Neuronal stem cell (in vitro differentiated cells): ENCODE measurements around the gene PEX16.
A peak's percentile ranks its signal among the peaks of the same experiment; 100 is the strongest.
"Not testable (repeated sequence)": the region's sequence is repeated elsewhere in the genome, so short reads cannot be mapped to it uniquely, and the experiment has no call there.

Experiments used
- DNase-seq: peaks from one replicate; pipeline ENCODE4 v3.0.0-alpha.2; 2013; ENCODE audit warnings: low spot score
- H2AFZ ChIP-seq: one replicate; pipeline ENCODE4 v1.6.1; 2013; ENCODE audit warnings: mild to moderate bottlenecking, low read length, inconsistent platforms
- H2AK5ac ChIP-seq: 2 replicates; pipeline ENCODE4 v1.6.1; 2013; ENCODE audit warnings: low read depth, mild to moderate bottlenecking, inconsistent platforms, low read length, moderate library complexity, mixed read lengths
- H2BK120ac ChIP-seq: 2 replicates; pipeline ENCODE4 v1.6.1; 2013; ENCODE audit warnings: low read depth, mild to moderate bottlenecking, inconsistent platforms, low read length, moderate library complexity, mixed read lengths
- H2BK12ac ChIP-seq: one replicate; pipeline ENCODE4 v1.6.1; 2013; ENCODE audit warnings: low read length, inconsistent platforms
- H2BK15ac ChIP-seq: 2 replicates; pipeline ENCODE4 v1.6.1; 2013; ENCODE audit warnings: mild to moderate bottlenecking, low read length, inconsistent platforms, mixed read lengths
- H2BK5ac ChIP-seq: one replicate; pipeline ENCODE4 v1.6.1; 2013; ENCODE audit warnings: inconsistent platforms, mild to moderate bottlenecking, low read length, moderate library complexity
- H3K14ac ChIP-seq: one replicate; pipeline ENCODE4 v1.6.1; 2013; ENCODE audit warnings: low read length, inconsistent platforms
- H3K18ac ChIP-seq: 2 replicates; pipeline ENCODE4 v1.6.1; 2013; ENCODE audit warnings: low read length, inconsistent platforms
- H3K23ac ChIP-seq: 2 replicates; pipeline ENCODE4 v1.6.1; 2013; ENCODE audit warnings: low read depth, mild to moderate bottlenecking, mixed read lengths, low read length, inconsistent platforms; ENCODE audit not compliant: poor library complexity
- H3K27ac ChIP-seq: replicated peaks from 3 replicates; pipeline ENCODE4 v1.5.1; 2013; ENCODE audit warnings: low read length, inconsistent platforms
- H3K27me3 ChIP-seq, 3 experiments: 2 replicates each; pipeline ENCODE4 v1.6.1; 2013; ENCODE audit warnings: low read length in 3 of 3, mild to moderate bottlenecking in 2 of 3, inconsistent platforms in 1 of 3, low read depth in 1 of 3, mixed read lengths in 1 of 3, moderate library complexity in 1 of 3; ENCODE audit not compliant: control insufficient read depth in 3 of 3, insufficient read depth in 3 of 3
- H3K36me3 ChIP-seq, 2 donors: replicated peaks in 1 of 2; 2 replicates each; pipeline ENCODE4 v1.6.1; 2013; ENCODE audit warnings: low read length in 2 of 2; ENCODE audit not compliant: control insufficient read depth in 2 of 2, insufficient read depth in 2 of 2
- H3K4ac ChIP-seq: 2 replicates; pipeline ENCODE4 v1.6.1; 2013; ENCODE audit warnings: inconsistent platforms, mild to moderate bottlenecking, low read length, moderate library complexity
- H3K4me1 ChIP-seq, 2 donors: 1 replicate in 1 of 2; 2 replicates in 1 of 2; pipeline ENCODE4 v1.6.1; 2013; ENCODE audit warnings: low read length in 2 of 2, low read depth in 1 of 2; ENCODE audit not compliant: control insufficient read depth in 2 of 2, insufficient read depth in 1 of 2
- H3K4me2 ChIP-seq: one replicate; pipeline ENCODE4 v1.6.1; 2013; ENCODE audit warnings: mild to moderate bottlenecking, low read length, inconsistent platforms; ENCODE audit not compliant: insufficient read depth, poor library complexity, severe bottlenecking
- H3K4me3 ChIP-seq, 2 donors: 2 replicates each; pipeline ENCODE4 v1.5.1; 2013; ENCODE audit warnings: low read length in 2 of 2, mild to moderate bottlenecking in 2 of 2, inconsistent platforms in 1 of 2, moderate library complexity in 1 of 2
- H3K79me1 ChIP-seq: one replicate; pipeline ENCODE4 v1.6.1; 2013; ENCODE audit warnings: low read depth, mild to moderate bottlenecking, inconsistent platforms, low read length, moderate library complexity
- H3K9ac ChIP-seq: one replicate; pipeline ENCODE4 v1.6.1; 2013; ENCODE audit warnings: mild to moderate bottlenecking, low read depth, low read length, inconsistent platforms; ENCODE audit not compliant: poor library complexity
- H3K9me3 ChIP-seq, 2 donors: replicated peaks in 1 of 2; 2 replicates each; pipeline versions ENCODE3 to v1.6.1; 2013; ENCODE audit warnings: low read length in 2 of 2, mild to moderate bottlenecking in 2 of 2, inconsistent platforms in 1 of 2, low read depth in 1 of 2, mixed read lengths in 1 of 2, moderate library complexity in 1 of 2; ENCODE audit not compliant: control insufficient read depth in 2 of 2, insufficient read depth in 1 of 2
- H4K8ac ChIP-seq: one replicate; pipeline ENCODE4 v1.6.1; 2013; ENCODE audit warnings: low read depth, mild to moderate bottlenecking, inconsistent platforms, low read length, moderate library complexity
- H4K91ac ChIP-seq: one replicate; pipeline ENCODE4 v1.6.1; 2013; ENCODE audit warnings: low read length, low read depth, mild to moderate bottlenecking, inconsistent platforms; ENCODE audit not compliant: poor library complexity
- WGBS, 2 donors: extraction: QIAGEN DNeasy Blood & Tissue Kit; methylation state at CpG; one replicate each; pipeline ENCODE4 v1.1.7; 2013; ENCODE audit warnings: missing lambda C conversion rate in 2 of 2, mixed read lengths in 1 of 2; ENCODE audit not compliant: insufficient read length in 2 of 2, insufficient replicate concordance in 1 of 2; ENCODE audit errors: extremely low coverage in 2 of 2; 5-methylcytosine and 5-hydroxymethylcytosine counted together

PEX16 gene

GRCh38 chr11:45906965-45907611 is 10.6 kb downstream of the PEX16 start, which contains the start of gene FREY1:
FREY1 (minus strand) TSS chr11:45907271; CDS start chr11:45907245, 26 bp downstream.
- Histone ChIP-seq H3K79me1 (no peaks in the 10 kb centered on the region), H2AK5ac (peak within 1 kb of the TSS; percentile 56), H3K9me3 (no peaks in the 10 kb centered on the region), H3K27me3 (no peaks in the 10 kb centered on the region), H3K18ac (no peak within 1 kb of the TSS), H3K4me3 (no peak within 1 kb of the TSS), H3K23ac (peak within 1 kb of the TSS; percentile 43), H3K4me2 (no peak within 1 kb of the TSS), H2BK5ac (no peak within 1 kb of the TSS), H3K9ac (peak within 1 kb of the TSS; percentile 25), H3K4me1 (peaks cover 0 to 3% of the 10 kb centered on the region in 2 donors), H2BK15ac (no peak within 1 kb of the TSS), H4K8ac (no peak within 1 kb of the TSS), H4K91ac (no peak within 1 kb of the TSS), H3K27ac (no peak within 1 kb of the TSS), H3K14ac (peak within 1 kb of the TSS; percentile 47), H2BK12ac (no peak within 1 kb of the TSS), H3K36me3 (peaks cover 15 to 52% of the 10 kb centered on the region in 2 donors), H3K4ac (no peak within 1 kb of the TSS), H2AFZ (no peak within 1 kb of the TSS), H2BK120ac (no peak within 1 kb of the TSS)
- no peak for DNase-seq
- WGBS, 2 donors = no CpG with 5 or more reads among the region's 18 CpGs

GRCh38 chr11:45906096-45906682 is 11.5 kb downstream of the PEX16 start:
- Histone ChIP-seq H3K4me2 (no peak overlapping the region), H4K8ac (no peak overlapping the region), H3K4me3 (no peak overlapping the region), H3K14ac (peak overlapping the region; percentile 47), H3K9me3 (no peaks in the 10 kb centered on the region), H3K23ac (peak overlapping the region; percentile 43), H2AK5ac (peak overlapping the region; percentile 56), H3K4ac (no peak overlapping the region), H2BK15ac (no peak overlapping the region), H3K27ac (no peak overlapping the region), H4K91ac (no peak overlapping the region), H3K9ac (no peak overlapping the region), H2BK5ac (no peak overlapping the region), H3K18ac (no peak overlapping the region), H3K27me3 (peaks cover 0 to under 1% (median 0%) of the 10 kb centered on the region in 3 experiments), H3K4me1 (peaks cover 5 to 6% of the 10 kb centered on the region in 2 donors), H2AFZ (no peak overlapping the region), H2BK12ac (no peak overlapping the region), H2BK120ac (no peak overlapping the region), H3K36me3 (peaks cover 15 to 48% of the 10 kb centered on the region in 2 donors), H3K79me1 (no peaks in the 10 kb centered on the region)
- no peak for DNase-seq
- WGBS, 2 donors = no CpG with 5 or more reads among the region's 19 CpGs

GRCh38 chr11:45905576-45905975 is 12.1 kb downstream of the PEX16 start:
- not testable (repeated sequence) for H3K27ac ChIP-seq, H3K23ac ChIP-seq, H2AFZ ChIP-seq, H3K4me2 ChIP-seq, H3K4me3 ChIP-seq, H3K18ac ChIP-seq, H2BK5ac ChIP-seq, H3K9ac ChIP-seq, H2BK12ac ChIP-seq, H3K9me3 ChIP-seq, H4K91ac ChIP-seq, H2AK5ac ChIP-seq, H4K8ac ChIP-seq, H3K79me1 ChIP-seq, H2BK120ac ChIP-seq, H3K4ac ChIP-seq, H3K14ac ChIP-seq, DNase-seq, H3K27me3 ChIP-seq, H2BK15ac ChIP-seq
- Histone ChIP-seq H3K4me1 (peaks cover 10 to 11% of the 10 kb centered on the region in 2 donors), H3K36me3 (peaks cover 15 to 42% of the 10 kb centered on the region in 2 donors)
- WGBS, 2 donors = no CpG with 5 or more reads among the region's 6 CpGs

GRCh38 chr11:45905095-45905494 is 12.6 kb downstream of the PEX16 start:
- Histone ChIP-seq H2AK5ac (no peak overlapping the region), H3K4me1 (peaks cover 11 to 13% of the 10 kb centered on the region in 2 donors), H4K8ac (no peak overlapping the region), H3K36me3 (peaks cover 15 to 39% of the 10 kb centered on the region in 2 donors), H3K23ac (no peak overlapping the region), H3K14ac (no peak overlapping the region), H3K4me2 (no peak overlapping the region), H3K4me3 (no peak overlapping the region), H3K9ac (no peak overlapping the region), H2BK15ac (no peak overlapping the region), H4K91ac (no peak overlapping the region), H3K9me3 (no peaks in the 10 kb centered on the region), H3K4ac (no peak overlapping the region), H2AFZ (no peak overlapping the region), H3K79me1 (peaks cover 3% of the 10 kb centered on the region), H3K18ac (no peak overlapping the region), H2BK5ac (no peak overlapping the region), H2BK12ac (no peak overlapping the region), H3K27me3 (peaks cover 0 to 7% (median 0%) of the 10 kb centered on the region in 3 experiments), H2BK120ac (no peak overlapping the region), H3K27ac (no peak overlapping the region)
- no CpG with 5 or more reads among the region's 19 CpGs for WGBS, 2 donors
- DNase-seq = no peak
